Activated CD4-positive, alpha-beta T cell treated with anti-CD3 and anti-CD28 coated beads, Interleukin-2, amount 50 U/mL, for 24 hours (primary cell): ENCODE measurements around the gene CDC42BPA.

Experiments used
- DNase-seq, 2 donors: peaks; one replicate each; pipeline ENCODE4 v3.0.0-alpha.2; 2020; ENCODE audit warnings: low read depth in 1 of 2, low spot score in 1 of 2

CDC42BPA gene

GRCh38 chr1:227335242-227336020 lies 17.1 kb upstream of the CDC42BPA start:
- DNase-seq, result no peak

GRCh38 chr1:227333423-227333822 lies 15.1 kb upstream of the CDC42BPA start:
- DNase-seq, result no peak

GRCh38 chr1:227330279-227331076 lies 12.2 kb upstream of the CDC42BPA start:
- no peak for DNase-seq

- DNase-seq, result no peak
These were observed 10.2 kb upstream of the CDC42BPA start for GRCh38 chr1:227328405-227329019.

GRCh38 chr1:227325156-227325555 lies 6.9 kb upstream of the CDC42BPA start:
- no peak for DNase-seq

- no peak for DNase-seq
These were observed 5.6 kb upstream of the CDC42BPA start for GRCh38 chr1:227323967-227324268.

GRCh38 chr1:227323171-227323966 lies 5.1 kb upstream of the CDC42BPA start:
- no peak for DNase-seq

- DNase-seq, result no peak
These were observed 4.1 kb upstream of the CDC42BPA start for GRCh38 chr1:227322376-227322775.

- DNase-seq, result no peak
These were observed 2.7 kb upstream of the CDC42BPA start for GRCh38 chr1:227321035-227321434.

GRCh38 chr1:227320476-227320875 lies 2.2 kb upstream of the CDC42BPA start:
- no peak for DNase-seq

- no peak for DNase-seq
These were observed 738 bp upstream of the CDC42BPA start for GRCh38 chr1:227318853-227319607.

GRCh38 chr1:227317523-227318015 lies 723 bp downstream of the CDC42BPA start:
- DNase-seq, result no peak

GRCh38 chr1:227317011-227317451 lies 1.3 kb downstream of the CDC42BPA start:
- no peak for DNase-seq

- DNase-seq, result no peak
These were observed 1.8 kb downstream of the CDC42BPA start for GRCh38 chr1:227316456-227316855.

GRCh38 chr1:227315629-227316346 lies 2.5 kb downstream of the CDC42BPA start:
- no peak for DNase-seq

GRCh38 chr1:227314014-227314848 lies 4.1 kb downstream of the CDC42BPA start:
- no peak for DNase-seq

GRCh38 chr1:227312361-227313025 lies 5.8 kb downstream of the CDC42BPA start:
- no peak for DNase-seq

- no peak for DNase-seq
These were observed 6.8 kb downstream of the CDC42BPA start for GRCh38 chr1:227311389-227312001.
